HCT116 (cell line): ENCODE data around the gene PPP6R3. TPM values are rescaled to one million over a fixed set of nuclear protein-coding genes. Genes with fewer than 3 reads are reported as not detected.

Source experiments
- ATAC-seq: fragments of 200-7000 bp; cut with Tn5 transposase; 2 replicates; pipeline ENCODE4 v1.9.1; 2020; ENCODE audit warnings: mild to moderate bottlenecking, moderate library complexity
- BruUV-seq: library from RNA; stranded (reverse); fragments of 400-500 nt; replicated peaks from 2 replicates; lab custom pipeline; 2021; lab: Mats Ljungman, UMichigan
- CTCF ChIA-PET: fragments of 300-600 bp; sonication (Branson Sonifier 250); formaldehyde crosslinking; loops from one replicate; lab custom pipeline; 2021; ENCODE audit warnings: antibody characterized with exemption; lab: Charles Lee
- POLR2A ChIA-PET: fragments of 300-600, 350-600 bp; sonication (Branson Sonifier 250); formaldehyde crosslinking; loops from one replicate; lab custom pipeline; 2021; ENCODE audit warnings: antibody characterized with exemption; lab: Charles Lee
- RAD21 ChIA-PET, 2 experiments: fragments of 300-600 bp; sonication (Branson Sonifier 250); formaldehyde crosslinking; loops; one replicate each; lab custom pipeline; 2023; ENCODE audit warnings: low total read pairs in 2 of 2; ENCODE audit not compliant: uncharacterized antibody in 2 of 2, unreplicated experiment in 2 of 2, low non-redundant PET in 1 of 2; lab: Charles Lee
- DNase-seq: peaks from one replicate; pipeline ENCODE4 v3.0.0-alpha.2; 2010; ENCODE audit warnings: low read depth, low spot score
- H2AFZ ChIP-seq: fragments of 200-600 bp; shearing (Covaris generic), sonication (generic); 2 replicates; pipeline ENCODE4 v1.6.1; 2017; ENCODE audit warnings: low read depth, mixed run types, mixed read lengths, antibody characterized with exemption, low read length; ENCODE audit not compliant: poor library complexity, severe bottlenecking
- H3K27ac ChIP-seq: 2 replicates; pipeline ENCODE4 v1.5.1; 2012; ENCODE audit warnings: low read depth, low read length
- H3K27me3 ChIP-seq: fragments of 200-600 bp; sonication (generic); 2 replicates; pipeline ENCODE4 v1.6.1; 2016; ENCODE audit warnings: mixed run types, low read length, mixed read lengths; ENCODE audit not compliant: insufficient read depth
- H3K36me3 ChIP-seq, 2 experiments: fragments of 200-500 bp in 1 of 2; fragments of 200-600 bp in 1 of 2; sonication (Bioruptor generic) in 1 of 2; sonication (generic) in 1 of 2; 2 replicates each; pipeline versions ENCODE4 v1.5.1 to v1.6.1; 2014 to 2016; ENCODE audit warnings: low read length in 2 of 2, inconsistent platforms in 1 of 2, mixed read lengths in 1 of 2, mixed run types in 1 of 2; ENCODE audit not compliant: insufficient read depth in 2 of 2, control insufficient read depth in 1 of 2
- H3K4me1 ChIP-seq, 2 experiments: fragments of 200-600 bp in 1 of 2; sonication (generic) in 1 of 2; 2 replicates each; pipeline versions ENCODE4 v1.5.1 to v1.6.1; 2012 to 2017; ENCODE audit warnings: low read length in 2 of 2, inconsistent platforms in 1 of 2, mild to moderate bottlenecking in 1 of 2, mixed read lengths in 1 of 2, mixed run types in 1 of 2, moderate library complexity in 1 of 2; ENCODE audit not compliant: insufficient read depth in 2 of 2, control insufficient read depth in 1 of 2
- H3K4me2 ChIP-seq: fragments of 200-600 bp; sonication (generic); 2 replicates; pipeline ENCODE4 v1.6.1; 2017; ENCODE audit warnings: mixed run types, low read length, mixed read lengths
- H3K4me3 ChIP-seq, 2 experiments: fragments of 200-600 bp in 1 of 2; sonication (generic) in 1 of 2; replicated peaks in 1 of 2; 2 replicates each; pipeline ENCODE4 v1.5.1; 2011 to 2016; ENCODE audit warnings: low read length in 2 of 2, control low read depth in 1 of 2, low read depth in 1 of 2, mild to moderate bottlenecking in 1 of 2, mixed read lengths in 1 of 2, mixed run types in 1 of 2
- H3K79me2 ChIP-seq: fragments of 200-600 bp; sonication (generic); 2 replicates; pipeline ENCODE4 v1.6.1; 2017; ENCODE audit warnings: mild to moderate bottlenecking, mixed run types, low read length, moderate library complexity, mixed read lengths; ENCODE audit not compliant: insufficient read depth
- H3K9ac ChIP-seq: fragments of 200-600 bp; sonication (generic); 2 replicates; pipeline ENCODE4 v1.6.1; 2016; ENCODE audit warnings: low read length, mixed read lengths
- H3K9me2 ChIP-seq: fragments of 200-600 bp; sonication (generic), shearing (Covaris generic); 2 replicates; pipeline ENCODE4 v1.6.1; 2017; ENCODE audit warnings: mixed run types, mild to moderate bottlenecking, moderate library complexity; ENCODE audit not compliant: insufficient read depth
- H3K9me3 ChIP-seq, 2 experiments: fragments of 200-500 bp in 1 of 2; fragments of 200-600 bp in 1 of 2; sonication (Bioruptor generic) in 1 of 2; sonication (generic) in 1 of 2; 2 replicates each; pipeline ENCODE4 v1.6.1; 2014 to 2017; ENCODE audit warnings: low read length in 2 of 2, mixed read lengths in 2 of 2, inconsistent platforms in 1 of 2, low read depth in 1 of 2, mild to moderate bottlenecking in 1 of 2, mixed run types in 1 of 2, moderate library complexity in 1 of 2; ENCODE audit not compliant: control insufficient read depth in 1 of 2, insufficient read depth in 1 of 2
- H4K20me1 ChIP-seq: fragments of 200-600 bp; sonication (generic), shearing (Covaris generic); 2 replicates; pipeline ENCODE4 v1.6.1; 2017; ENCODE audit warnings: mixed run types, mild to moderate bottlenecking, moderate library complexity; ENCODE audit not compliant: insufficient read depth
- ATF3 ChIP-seq: IDR thresholded peaks from 2 replicates; pipeline ENCODE4 v1.6.1; 2012
- CBX3 ChIP-seq: IDR thresholded peaks from 2 replicates; pipeline ENCODE4 v1.6.1; 2012; ENCODE audit warnings: low read depth
- EGR1 ChIP-seq: IDR thresholded peaks from 2 replicates; pipeline ENCODE4 v1.6.1; 2012; ENCODE audit warnings: low read depth
- JUND ChIP-seq: IDR thresholded peaks from 2 replicates; pipeline ENCODE4 v1.6.1; 2012
- MAX ChIP-seq: IDR thresholded peaks from 2 replicates; pipeline ENCODE4 v1.6.1; 2012
- POLR2A ChIP-seq: IDR thresholded peaks from 2 replicates; pipeline ENCODE4 v1.7.0; 2011; ENCODE audit warnings: borderline replicate concordance; ENCODE audit not compliant: insufficient read depth, insufficient read length; ENCODE audit errors: extremely low read depth
- POLR2AphosphoS5 ChIP-seq: IDR thresholded peaks from 2 replicates; pipeline ENCODE4 v1.6.1; 2011; ENCODE audit warnings: mild to moderate bottlenecking, low read depth, low read length, moderate library complexity
- SP1 ChIP-seq: IDR thresholded peaks from 2 replicates; pipeline ENCODE4 v1.6.1; 2012; ENCODE audit warnings: low read depth
- YY1 ChIP-seq: IDR thresholded peaks from 2 replicates; pipeline ENCODE4 v1.6.1; 2011; ENCODE audit warnings: low read length, low read depth, moderate library complexity, mild to moderate bottlenecking; ENCODE audit not compliant: insufficient replicate concordance; ENCODE audit errors: extremely low read depth
- intact Hi-C: fragments of 100-400 bp; cut with micrococcal nuclease; formaldehyde crosslinking; loops from 2 replicates; pipeline ENCODE4 v1.10.0; 2022
- total RNA-seq: library from RNA; stranded (reverse); gene quantifications from one replicate; pipeline ENCODE4 v1.2.1, GENCODE V29; 2021; ENCODE audit not compliant: unreplicated experiment

Gene PPP6R3
- total RNA-seq, 1 experiment from 2014 or later: 113 TPM

GRCh38 chr11:68459886-68460740 is 439 bp upstream of the PPP6R3 start:
- DNase-seq: peak; percentile 96
- TSS peak; percentile 99 for BruUV-seq
- H3K27me3 ChIP-seq: no peaks in the 10 kb centered on the region
- H2AFZ ChIP-seq: peak overlapping the region; percentile 52
- peaks cover 10 to 26% of the 10 kb centered on the region in 2 experiments for H3K4me1 ChIP-seq
- peak overlapping the region; percentile 67 to 81 for H3K4me3 ChIP-seq
- peak overlapping the region; percentile 99 for H3K4me2 ChIP-seq
- intact Hi-C loops: no loop called here
- no peaks in the 10 kb centered on the region for H3K9me3 ChIP-seq
- ChIA-PET RAD21 (interaction anchor here in 1 of 2 experiments (0.5 kb wide), 1 partner anchor 359 kb away, joined by 3 read pairs; no protein-coding TSS in a partner anchor), POLR2A (no interaction called here), CTCF (interaction anchor here (0.6 kb wide), 1 partner anchor 1252 kb away, joined by 3 read pairs; no protein-coding TSS in a partner anchor)
- H3K79me2 ChIP-seq: peaks cover 45% of the 10 kb centered on the region
- TF ChIP-seq POLR2AphosphoS5: peak; percentile 52
- TF ChIP-seq EGR1: peak; percentile 85
- TF ChIP-seq CBX3: 0 out of 2 replicates have a peak, but pooled peaks have one; percentile 22
- TF ChIP-seq SP1: peak; percentile 90
- no peak for TF ChIP-seq POLR2A
- TF ChIP-seq YY1: peak; percentile 7
- 0 out of 2 replicates have a peak, but pooled peaks have one; percentile 25 for TF ChIP-seq MAX
- no peak for TF ChIP-seq JUND
- TF ChIP-seq ATF3: peak; percentile 100
- H3K9me2 ChIP-seq: no peaks in the 10 kb centered on the region
- H3K9ac ChIP-seq: peak overlapping the region; percentile 86
- H3K36me3 ChIP-seq: no peaks in the 10 kb centered on the region; a peak in 1 of 4 replicates
- H4K20me1 ChIP-seq: peaks cover 32% of the 10 kb centered on the region
- H3K27ac ChIP-seq: peak overlapping the region; percentile 87
- peak; percentile 88 for ATAC-seq
